Measurements from ENCODE around the gene AXIN1.
A peak's percentile ranks its signal among the peaks of the same experiment; 100 is the strongest.
"Not testable (repeated sequence)": the region's sequence is repeated elsewhere in the genome, so short reads cannot be mapped to it uniquely, and the experiment has no call there.

The AXIN1 gene

DNA sequence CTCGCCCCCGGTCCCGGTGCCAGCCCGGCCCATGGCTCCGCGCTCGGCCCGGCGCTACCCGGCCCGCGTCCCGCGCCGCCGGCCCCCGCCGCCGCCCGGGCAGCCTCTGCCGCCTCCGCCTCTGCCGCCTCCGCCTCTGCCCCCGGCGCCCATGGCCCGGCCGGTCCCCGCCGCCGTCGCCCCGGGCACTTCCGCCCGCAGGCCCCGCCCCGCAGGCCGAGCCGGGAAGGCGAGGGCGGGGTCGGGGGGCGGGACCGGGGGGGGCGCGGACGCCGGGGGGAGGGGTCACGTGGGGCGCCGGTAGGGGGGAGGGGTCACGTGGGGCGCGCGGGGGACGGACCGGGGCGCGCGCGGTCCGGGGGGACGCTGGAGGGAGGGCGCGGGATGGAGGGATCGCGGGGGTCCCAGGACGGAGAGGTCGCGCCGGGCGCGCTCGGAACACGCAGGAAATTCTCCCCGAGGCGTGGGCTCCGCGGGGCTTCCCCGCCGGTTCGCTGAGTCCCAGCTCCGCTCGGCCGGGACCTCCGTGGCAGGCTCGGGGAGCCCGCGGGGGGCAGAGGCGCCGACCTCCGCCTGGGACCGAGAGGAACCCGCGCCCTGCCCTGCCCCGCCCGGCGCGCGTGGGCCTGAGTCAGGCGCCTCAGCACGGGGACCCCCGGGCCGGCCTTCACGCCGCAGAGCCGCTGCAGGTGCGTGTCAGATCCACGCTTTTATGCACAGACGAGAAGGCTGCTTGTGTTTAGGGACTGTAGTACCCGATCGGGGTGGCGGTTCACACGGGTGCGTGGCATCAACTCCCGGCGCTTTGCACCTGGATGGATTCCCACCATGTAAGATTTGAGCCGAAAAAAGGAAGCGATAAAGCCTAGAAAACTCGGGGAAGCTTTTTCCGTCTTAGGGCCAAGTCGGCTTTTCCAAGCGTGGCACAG, 29.5 kb upstream of the AXIN1 start, which contains the start of gene PGAP6:
PGAP6 (minus strand) TSS at position 190 of the 929 bp plus-strand sequence; CDS start at position 33, 157 bp downstream.
- DNase-seq = peak; percentile 50

DNA sequence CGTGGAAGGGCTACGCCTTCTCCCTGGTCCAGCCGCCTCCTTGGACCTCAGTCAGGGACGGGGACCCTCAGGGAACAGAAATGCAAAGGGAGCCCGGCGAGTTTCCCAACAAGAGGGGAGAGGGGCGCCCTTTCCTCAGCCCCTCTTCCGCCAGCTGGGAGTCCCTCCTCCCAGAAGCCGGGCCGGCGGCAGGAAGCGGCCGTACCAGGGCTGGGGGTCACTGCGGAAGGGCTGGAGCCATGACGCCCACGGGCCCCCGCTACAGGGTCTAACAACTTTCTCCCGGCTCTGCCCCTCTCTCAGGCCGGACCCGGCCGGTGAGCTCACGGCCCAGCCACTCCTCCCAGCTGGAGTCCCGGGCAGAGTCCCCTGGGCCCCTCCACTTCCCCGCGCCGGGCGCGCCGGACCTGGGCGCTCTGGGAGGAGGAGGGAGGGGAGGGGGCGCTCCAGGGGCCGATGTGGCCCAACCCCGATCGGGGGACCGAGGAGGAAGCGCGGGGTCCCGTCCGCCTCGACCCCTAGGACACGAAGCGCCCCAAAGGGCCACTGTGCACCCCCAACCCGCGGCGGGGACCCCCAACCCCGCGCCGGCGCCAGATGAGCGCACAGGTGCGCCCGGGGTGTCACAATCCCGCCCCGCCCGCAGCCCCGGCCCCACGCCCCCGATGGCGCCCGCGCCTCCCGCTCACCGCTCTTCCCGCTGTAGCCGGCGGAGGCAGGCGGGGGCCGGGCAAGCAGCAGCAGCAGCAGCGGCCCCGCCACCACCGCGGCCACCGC, 28.7 kb upstream of the AXIN1 start:
- DNase-seq = no peak

DNA sequence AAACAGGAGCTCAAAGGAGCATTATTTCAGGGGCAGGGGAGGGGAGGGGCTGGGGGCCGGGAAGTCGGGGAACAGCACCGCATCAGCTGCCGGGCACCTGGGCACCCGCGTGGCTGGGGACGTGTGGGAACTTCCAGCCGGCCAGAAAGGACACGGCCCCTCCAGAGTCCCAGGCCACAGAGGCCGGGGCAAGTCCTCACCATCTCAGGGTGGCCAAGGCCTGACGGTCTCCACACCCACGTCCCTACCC, 28.2 kb upstream of the AXIN1 start:
- DNase-seq = no peak

DNA sequence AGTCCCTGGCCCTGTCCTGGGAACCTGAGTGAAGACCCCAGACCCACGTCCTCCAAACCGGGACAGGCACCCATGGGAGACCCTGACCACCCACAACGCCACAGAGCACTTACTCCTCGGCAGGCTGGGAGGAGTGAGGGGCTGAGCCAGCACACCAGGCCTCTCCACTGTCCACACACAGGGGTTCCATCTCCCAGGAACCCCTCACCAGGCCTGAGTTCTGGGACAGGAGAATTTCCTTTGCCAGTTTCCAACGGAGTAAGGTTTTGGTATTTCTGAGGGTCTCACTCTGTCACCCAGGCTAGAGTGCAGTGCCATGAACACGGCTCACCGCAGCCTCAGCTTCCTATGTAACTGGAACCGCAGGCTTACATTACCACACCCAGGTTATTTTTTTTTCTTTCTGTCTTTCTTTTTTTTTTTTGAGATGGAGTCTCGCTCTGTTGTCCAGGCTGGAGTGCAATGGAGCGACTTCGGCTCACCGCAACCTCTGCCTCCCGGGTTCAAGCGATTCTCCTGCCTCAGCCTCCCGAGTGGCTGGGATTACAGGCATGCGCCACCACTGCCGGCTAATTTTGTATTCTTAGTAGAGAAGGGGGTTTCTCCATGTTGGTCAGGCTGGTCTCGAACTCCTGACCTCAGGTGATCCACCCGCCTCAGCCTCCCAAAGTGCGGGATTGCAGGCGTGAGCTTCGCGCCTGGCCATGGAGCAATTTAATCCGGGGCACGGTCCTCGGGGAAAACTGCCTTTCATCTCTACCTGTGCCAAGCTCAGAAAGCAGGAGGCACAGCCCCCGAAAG, 27.6 kb upstream of the AXIN1 start:
- no peak for DNase-seq

DNA sequence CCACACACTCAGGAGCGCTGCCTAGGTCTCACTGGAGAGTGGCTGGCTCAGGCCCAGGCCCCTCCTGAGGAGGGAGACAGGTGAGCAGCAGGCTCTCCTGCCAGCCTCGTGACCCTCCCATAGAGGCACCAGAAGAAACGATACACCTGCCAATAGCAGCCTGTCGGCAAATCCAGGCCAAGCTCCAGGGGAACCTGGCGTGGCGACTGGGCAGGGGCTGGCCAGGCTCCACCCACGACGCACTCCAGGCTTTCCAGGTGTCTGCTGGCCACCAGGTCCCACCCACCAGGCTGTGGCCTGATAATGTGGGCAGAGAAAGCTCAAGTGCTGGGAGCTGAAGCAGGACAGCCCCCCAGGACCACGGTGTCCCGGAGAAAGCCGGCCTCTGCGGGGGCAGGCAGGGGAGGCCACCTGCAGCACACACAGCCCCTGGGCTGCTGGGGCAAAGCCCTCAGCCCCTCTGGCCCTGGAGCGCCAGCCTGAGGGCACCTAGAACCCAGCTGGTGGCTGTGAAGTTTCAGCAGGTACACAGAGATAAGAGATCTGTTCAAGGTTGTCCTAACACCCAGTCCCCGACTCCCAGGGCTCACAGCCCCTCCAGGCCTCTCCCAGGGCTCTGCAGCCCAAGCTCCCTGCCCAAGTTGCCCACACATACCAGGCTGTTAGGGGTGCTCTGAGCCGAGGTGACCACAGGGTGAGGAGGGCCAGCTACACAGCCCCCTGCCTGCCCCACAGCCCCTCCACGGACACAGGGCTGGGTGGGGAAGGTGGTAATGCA, 26.8 kb upstream of the AXIN1 start:
- no peak for DNase-seq

DNA sequence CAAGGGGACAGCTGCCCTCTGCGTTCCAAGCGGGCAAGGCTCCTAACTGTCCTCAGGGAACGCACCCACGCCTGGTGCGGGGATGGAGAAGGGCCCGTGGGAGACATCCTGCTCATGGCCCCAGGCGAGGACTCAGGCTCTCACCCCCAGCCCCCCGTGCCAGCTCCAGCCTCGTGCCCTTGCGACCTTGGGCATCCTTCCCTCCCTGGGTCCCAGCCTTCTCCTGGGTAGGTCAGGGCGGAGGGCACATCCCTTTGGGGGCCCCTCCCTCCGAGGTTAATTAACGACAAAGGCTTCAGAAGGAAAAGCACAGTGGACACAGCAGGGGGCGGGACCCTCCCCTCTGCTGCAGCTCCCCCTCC, 26.3 kb upstream of the AXIN1 start:
- no peak for DNase-seq

DNA sequence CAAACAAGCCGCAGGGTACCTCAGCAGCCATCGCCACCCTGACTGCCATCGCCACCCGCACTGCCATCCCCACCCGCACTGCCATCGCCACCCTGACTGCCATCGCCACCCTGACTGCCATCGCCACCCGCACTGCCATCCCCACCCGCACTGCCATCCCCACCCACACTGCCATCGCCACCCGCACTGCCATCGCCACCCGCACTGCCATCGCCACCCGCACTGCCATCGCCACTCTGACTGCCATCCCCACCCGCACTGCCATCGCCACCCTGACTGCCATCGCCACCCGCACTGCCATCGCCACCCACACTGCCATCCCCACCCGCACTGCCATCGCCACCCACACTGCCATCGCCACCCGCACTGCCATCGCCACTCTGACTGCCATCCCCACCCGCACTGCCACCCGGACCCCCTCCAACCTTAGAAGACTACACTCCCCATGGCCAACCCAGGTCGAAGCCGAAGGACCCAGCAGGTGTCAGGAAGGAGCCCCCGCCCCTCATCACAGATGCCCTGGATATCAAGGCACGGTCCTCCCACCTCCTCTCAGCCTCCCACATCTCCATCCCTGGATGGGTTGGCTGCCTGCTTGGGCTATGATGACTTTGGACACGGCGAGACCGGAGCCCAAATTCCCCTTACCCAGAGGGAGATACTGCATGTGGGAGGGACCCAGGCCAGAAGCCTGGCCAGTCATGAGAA, 25.7 kb upstream of the AXIN1 start:
- not testable (repeated sequence) for DNase-seq

DNA sequence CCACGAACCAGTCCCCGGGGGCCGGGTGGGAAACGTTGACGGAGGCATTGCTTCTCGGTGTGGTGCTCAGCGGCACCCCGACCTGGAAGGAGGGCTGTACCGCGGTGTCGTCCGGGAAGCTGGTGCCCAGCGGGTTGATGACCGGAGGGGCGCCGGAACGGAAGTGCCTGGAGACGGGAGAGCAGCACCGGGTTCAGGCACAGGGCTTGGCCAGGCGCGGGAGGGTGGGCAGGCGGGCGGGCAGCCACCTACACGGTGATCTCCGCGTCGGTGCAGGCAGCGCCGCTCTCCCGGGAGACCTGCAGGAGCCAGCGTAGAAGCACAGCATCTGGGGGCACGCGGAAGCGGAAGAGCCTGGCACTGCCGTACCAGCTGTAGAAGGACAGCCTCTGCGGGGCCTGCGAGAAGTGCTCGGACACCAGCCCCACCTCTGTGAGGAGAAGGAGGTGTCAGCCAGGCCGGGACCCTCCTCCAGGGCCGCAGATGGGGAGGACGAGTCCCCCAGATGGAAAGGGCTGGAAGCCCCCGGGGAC, 25.0 kb upstream of the AXIN1 start:
- no peak for DNase-seq

DNA sequence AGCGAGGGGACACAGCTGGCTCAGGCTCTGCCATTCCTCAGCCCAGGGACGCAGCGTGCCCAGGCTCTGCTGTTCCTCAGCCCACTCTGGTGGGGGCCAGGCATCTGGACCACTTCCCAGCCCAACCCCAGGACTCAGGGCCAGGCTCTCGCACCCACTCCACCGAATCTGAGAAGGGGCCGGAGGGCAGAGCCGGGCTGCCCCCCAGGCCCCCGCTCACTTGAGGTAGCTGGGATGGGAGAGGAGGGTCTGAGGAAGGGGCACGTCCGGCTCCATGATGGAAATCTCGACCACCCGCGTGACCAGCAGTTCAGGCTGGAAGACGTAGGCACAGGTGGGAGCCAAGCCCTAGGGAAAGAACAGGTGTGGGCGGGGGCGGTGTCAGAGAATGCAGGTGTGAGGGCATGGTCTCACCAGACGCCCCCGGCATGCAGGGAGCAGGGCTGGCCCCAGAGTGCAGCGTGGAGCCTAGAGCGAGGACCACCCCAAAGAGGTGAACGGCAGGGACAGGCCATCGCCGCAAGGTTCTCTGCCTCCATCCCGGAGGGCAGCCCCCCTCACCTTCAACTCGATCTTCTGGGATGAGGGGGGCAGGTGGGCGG, 24.4 kb upstream of the AXIN1 start:
- no peak for DNase-seq

DNA sequence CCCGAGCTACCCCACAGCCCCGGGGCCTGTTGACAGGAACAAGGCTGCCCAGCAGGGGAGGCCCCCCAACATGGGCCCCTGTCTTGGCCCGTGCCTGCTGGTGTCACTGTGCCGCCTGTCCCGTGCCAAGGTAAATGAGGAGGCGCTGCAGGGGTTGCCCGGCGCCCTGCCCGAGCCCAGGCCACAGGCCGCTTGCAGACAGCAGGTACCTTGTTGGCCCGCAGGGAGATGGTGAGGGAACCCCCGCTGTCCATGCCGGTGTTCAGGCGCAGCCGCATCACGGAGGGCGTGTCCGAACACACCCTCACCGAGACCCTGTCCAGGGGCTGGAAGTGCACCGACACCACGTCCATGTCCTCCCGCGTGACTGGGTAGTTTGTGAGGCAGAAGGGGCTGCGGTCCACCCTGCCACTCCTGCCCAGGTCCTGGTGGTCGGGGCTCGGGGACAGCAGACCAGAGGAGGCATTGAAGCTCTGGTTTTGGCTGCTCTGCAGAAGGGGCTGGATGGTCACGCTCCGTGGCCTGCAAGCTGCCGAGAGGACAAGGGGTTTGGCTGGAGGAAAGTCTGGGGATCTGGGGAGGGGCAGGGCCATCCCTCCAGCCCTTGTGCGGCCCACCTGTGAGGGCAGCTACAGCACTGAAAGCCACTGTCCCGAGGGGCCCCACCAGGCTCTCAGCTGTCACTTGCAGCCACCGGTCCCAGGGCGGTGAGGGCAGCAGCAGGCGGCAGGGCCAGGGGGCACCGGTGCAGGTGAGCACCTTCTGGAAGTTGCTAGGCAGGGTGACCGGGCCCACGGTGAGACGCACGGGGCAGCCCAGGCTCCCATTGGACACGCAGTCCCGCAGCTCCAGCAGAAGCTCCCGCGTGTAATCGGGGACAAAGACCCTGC, 23.6 kb upstream of the AXIN1 start:
- no peak for DNase-seq

DNA sequence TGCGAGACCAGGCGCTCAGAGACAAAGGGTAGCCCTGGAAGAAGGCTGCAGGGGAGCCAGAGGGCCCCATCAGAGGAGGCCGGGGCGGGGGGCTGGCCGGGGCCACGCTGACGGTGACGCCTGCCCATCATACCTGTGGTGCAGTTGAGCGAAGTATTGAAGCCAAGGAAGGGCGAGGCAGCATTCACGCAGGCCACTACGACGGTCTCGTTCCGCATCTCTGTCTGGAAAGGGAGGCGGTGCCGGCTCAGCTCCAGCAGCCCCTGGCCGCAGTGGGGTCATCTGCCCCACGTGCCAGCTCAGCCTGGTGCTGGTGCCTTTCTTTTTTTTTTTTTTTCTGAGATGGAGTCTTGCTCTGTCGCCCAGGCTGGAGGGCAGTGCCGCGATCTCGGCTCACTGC, 22.7 kb upstream of the AXIN1 start:
- DNase-seq = no peak

DNA sequence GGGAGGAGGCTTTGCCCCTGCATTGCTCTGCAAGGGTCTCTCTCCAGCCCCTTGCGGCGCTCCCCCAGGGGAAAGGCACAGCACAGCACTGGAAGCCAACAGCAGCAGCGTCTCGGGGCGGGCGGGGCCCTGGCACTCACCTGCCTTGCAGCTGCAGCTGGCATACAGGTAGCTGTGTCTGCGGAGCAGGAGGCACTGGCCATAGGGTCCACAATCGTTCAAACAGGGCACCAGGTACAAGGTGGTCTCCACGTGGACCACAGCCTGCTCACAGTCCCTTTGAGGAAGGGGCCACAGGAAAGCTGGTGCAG, 22.0 kb upstream of the AXIN1 start:
- no peak for DNase-seq

DNA sequence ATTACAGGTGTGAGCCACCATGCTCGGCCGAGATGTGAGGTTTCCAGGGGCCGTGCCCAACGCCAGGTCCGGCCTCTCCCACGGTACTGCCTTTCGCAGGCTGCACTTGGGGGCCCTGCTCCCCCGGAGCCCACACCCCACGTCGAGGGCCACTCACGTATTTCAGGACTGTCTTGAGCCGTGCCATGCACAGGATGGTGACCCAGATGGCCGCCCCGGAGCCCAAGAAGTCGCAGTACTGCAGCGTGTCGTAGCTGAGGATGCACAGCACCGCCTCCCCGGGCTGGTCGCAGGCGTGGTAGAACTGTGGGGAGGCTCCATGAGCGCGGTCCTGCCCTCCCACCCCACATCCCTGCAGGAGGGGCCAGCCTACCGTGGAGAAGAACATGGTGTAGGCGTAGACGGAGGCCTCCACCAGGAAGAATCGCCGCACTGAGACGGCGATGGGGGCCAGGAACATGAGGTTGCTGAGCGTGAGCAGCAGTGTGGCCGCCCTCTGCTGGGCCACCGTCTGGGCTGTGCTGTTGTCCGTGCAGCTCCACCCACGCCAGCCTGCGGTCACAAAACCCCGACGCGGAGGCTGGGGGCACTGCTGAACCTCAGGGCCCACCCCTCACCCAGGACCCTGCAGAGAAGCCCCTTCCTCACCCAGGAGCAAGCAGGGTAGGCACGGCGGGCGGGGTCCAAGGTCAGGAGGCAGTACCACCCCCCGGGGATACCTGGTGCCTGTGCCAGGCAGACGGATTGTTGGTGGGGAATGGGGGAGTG, 21.5 kb upstream of the AXIN1 start:
- DNase-seq = no peak

DNA sequence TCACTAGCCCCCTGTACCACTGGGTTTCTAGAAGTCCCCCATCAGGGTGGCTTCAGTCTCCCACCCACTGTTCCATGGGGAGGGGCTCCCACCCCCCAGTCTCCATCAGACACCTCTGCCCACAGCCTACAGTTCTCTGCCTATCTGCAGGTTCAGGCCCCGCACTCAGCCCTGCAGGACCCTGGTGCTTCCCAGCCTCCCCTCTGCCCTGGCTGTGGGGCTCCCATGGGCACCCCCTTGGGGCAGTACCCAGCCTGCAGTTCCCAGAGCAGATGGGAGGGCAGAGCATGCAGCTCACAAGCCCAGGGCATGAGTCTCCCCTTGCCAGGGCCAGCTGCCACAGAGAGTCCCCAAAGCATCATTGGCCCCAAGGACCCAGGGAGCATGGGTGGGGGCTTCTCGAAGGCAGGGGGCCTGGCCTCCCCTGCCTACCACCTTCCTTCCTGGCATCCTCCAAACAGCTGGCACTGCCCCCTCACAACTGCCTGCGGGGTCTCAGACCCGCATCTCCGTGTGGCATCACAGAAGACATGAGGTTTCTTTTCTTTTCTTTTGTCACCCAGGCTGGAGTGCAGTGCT, 20.6 kb upstream of the AXIN1 start:
- no peak for DNase-seq

DNA sequence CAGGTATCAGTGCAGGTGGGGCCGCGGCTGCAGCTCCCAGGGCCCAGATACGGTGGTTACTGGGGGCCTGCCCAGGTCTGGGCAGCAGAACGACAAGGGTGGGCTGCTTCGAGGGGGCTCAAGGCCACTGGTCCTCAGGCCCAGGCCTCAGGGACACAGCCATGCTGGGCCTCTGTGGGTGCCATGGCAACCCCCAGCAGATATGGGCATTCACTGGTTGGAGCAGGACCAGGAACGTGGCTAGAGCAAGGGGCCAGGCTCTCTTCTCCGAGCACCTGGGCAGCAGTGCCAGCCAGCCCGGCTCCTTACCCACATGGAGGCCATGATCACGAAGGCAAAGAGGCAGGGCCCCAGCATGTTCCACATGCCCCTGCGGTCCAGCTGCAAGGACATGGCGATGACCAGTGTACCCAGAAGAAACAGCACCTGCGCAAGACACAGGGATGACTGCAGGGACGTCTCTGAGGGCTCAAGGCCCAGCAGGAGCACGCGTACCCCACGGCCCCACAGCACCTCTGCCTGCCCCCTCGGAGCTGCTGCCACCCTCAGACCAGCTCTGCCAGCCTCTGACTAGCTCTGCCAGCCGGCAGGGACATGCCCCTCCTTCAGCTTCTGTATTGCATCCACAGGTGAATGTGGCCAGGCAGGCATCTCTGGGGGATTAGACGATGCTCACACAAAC, 19.9 kb upstream of the AXIN1 start:
- DNase-seq = no peak

DNA sequence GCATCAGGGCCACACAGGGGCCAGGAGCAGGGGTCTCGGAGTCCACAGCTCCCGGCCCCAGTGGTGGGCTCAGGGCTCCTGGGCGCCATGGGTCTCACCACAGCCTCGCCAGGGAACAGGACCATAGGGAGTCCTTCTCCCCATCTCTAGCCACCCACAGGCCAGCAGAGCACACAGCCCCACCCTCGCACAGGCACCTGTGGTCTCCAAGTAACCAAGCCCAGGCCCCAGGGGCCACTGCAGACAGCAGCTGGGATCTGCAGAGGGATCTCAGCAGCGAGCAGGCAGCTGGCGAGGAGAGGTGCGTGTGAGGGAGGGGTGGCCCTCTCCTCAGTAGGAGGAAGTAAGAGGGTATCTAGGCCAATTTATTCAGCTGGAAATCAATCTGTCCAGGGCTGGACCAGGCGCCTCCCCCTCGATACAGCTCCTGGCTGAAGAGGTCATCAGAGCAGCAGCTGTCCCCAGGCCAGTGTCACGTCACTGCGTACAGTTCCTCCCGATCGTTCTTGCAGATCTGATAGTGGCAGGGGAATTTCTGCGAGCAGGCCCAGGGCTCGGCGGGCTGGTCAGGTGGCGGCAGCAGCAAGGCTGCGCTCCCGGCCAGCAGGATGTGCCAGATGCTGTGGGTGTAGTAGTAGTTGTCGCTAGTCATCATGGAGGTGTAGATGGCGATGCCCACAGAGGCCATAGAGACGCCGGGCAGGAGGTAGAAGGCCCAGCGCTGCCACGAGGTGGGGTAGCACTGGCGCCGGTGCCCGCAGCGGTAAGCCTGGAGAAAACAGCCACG, 19.2 kb upstream of the AXIN1 start:
- DNase-seq = no peak

DNA sequence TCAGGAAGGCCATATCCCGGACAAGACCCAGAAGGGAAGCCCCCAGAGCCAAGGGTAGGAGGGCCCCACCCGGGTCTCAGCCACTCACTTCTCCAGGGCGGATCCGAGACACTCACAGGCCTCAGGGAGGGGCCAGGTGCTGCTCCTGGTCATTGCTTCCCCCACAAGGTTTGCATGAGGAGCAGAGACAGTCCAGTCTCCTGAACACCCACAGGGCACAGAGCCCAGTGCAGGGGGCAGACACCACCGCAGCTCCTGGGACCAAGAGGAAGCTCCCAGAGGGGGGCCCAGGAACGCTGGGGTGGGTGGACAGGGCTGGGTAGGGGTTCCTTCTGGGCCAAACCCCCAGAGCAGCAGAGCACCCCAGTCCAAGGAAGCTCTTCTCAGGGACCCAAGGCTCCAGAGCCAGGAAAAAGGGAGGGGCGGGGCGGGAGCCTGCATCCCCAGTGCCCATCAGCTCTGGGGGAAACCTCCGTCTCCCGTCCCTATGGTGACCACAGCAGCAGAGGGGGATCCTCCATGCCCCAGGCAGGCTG, 18.5 kb upstream of the AXIN1 start:
- DNase-seq = no peak

DNA sequence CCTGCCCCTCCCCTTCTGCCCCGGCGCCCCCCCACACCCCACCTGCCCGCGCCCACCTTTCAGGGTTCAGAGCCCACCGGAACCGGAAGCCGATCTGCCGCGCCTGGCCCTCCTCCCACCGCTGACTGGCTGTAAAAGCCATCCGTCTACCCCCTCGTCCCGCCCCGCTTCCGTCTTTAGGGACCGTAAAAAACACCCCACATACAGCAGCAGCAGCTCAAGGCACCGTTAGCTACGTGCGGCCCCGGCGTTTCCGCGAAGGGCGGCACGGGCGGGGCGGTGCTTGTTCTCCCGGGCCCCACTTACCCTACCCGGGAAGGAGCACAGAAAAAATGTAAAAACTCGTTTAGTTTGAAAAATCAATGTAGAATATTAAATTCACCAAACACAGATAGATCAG, 17.9 kb upstream of the AXIN1 start, which contains the start of gene MRPL28:
MRPL28 (minus strand) TSS at position 96 of the 400 bp plus-strand sequence. CDS start 320 bp downstream, outside the sequence.
- peak; percentile 94 for DNase-seq
